ENCODE results near the gene PCDHGC4.

DNA sequence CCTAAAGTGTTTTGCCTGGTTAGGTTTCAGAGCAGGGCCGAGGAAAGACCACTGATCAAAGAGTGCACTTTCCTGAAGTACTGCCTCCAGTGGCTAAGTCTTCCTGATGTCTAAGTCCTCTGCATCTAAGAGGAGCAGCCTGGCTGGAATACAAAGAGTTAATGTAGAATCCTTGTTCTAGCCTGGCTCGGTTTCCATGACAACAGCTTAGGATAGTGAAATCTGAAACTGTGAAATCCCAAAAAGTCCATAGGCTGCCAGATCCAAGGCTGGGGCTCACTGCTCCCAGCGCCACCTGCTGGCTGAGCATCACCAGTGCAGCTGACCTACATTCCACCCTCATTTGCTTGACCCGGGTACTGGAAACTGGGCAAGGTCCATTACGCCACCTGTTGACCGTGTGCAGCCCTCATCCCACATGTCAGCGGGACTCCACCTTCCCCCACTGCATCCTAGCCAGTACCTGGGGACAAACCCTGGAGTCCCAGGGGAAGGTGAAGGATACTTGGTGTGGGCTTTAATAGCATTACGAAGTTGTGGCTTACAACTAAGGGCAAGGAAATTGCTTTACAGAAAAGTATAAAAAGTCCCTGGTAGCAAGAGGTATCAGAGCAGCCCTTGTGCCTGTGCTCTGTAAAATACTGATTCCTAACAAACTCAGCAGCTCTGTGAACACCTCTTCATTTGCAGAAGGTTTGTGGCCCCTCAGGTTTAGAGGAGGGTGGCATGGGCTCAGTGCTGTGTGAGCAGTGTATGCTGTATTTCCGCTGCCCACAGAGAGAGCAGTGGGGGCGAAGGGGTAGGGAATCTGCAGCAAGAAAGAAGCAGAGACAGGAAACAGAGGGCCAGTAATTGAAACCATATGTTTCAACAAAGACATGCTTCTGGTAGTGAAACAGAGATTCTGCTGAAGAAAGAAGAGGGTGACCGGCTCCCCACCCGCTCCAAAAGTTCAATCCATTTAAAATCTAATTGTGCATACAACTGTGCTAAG lies 40.1 kb downstream of the PCDHGC4 start:
- peak; percentile 83 for TF ChIP-seq TEAD4 (IDR thresholded peaks at IDR 0.05)
- no peak for TF ChIP-seq EGR1 (IDR thresholded peaks at IDR 0.05)
- no peak; the same call in 1 of the 2 replicates for TF ChIP-seq EP300 (IDR thresholded peaks at IDR 0.05; ENCODE audit: borderline replicate concordance)
- TF ChIP-seq YY1 (IDR thresholded peaks at IDR 0.05; ENCODE audit: low read depth) = peak; percentile 42; the same call in 1 of the 2 replicates
- TF ChIP-seq, protein P1, sequence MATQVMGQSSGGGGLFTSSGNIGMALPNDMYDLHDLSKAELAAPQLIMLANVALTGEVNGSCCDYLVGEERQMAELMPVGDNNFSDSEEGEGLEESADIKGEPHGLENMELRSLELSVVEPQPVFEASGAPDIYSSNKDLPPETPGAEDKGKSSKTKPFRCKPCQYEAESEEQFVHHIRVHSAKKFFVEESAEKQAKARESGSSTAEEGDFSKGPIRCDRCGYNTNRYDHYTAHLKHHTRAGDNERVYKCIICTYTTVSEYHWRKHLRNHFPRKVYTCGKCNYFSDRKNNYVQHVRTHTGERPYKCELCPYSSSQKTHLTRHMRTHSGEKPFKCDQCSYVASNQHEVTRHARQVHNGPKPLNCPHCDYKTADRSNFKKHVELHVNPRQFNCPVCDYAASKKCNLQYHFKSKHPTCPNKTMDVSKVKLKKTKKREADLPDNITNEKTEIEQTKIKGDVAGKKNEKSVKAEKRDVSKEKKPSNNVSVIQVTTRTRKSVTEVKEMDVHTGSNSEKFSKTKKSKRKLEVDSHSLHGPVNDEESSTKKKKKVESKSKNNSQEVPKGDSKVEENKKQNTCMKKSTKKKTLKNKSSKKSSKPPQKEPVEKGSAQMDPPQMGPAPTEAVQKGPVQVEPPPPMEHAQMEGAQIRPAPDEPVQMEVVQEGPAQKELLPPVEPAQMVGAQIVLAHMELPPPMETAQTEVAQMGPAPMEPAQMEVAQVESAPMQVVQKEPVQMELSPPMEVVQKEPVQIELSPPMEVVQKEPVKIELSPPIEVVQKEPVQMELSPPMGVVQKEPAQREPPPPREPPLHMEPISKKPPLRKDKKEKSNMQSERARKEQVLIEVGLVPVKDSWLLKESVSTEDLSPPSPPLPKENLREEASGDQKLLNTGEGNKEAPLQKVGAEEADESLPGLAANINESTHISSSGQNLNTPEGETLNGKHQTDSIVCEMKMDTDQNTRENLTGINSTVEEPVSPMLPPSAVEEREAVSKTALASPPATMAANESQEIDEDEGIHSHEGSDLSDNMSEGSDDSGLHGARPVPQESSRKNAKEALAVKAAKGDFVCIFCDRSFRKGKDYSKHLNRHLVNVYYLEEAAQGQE (IDR thresholded peaks at IDR 0.05; ENCODE audit: low read depth) = no peak
